ENCODE data around the gene CEMIP2. TPM values are rescaled to one million over a fixed set of nuclear protein-coding genes. Genes with fewer than 3 reads are reported as not detected.

Gene CEMIP2
- total and polyA plus RNA-seq, 10 of the 15 experiments (the other 5 are each of a cell fraction or from before 2014, with no cell fraction given), result 0.50 to 19.2 (median 1.2) TPM

DNA sequence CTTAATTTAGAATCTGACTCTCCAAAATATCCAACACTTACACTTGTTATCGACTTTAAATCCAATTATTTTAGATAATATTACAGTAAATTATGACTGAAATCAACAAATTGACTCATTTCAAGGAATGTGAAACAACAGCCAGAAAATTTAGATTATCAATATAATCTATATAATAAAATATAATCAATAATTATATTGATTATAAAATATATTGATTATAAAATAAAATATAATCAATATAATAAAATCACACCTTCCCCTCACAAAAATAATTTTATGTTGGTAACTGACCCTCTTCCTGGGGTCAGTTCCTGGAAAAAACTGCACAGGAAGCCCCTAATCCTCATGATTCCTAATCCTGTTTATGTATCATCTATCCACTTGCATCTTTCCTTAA lies 91.1 kb downstream of the CEMIP2 start:
- Histone ChIP-seq H3K4me1 (ENCODE audit: control insufficient read depth, insufficient read depth, low read length) (no peaks in the 10 kb centered on the region), H3K9me3 (replicated peaks; ENCODE audit: control insufficient read depth, insufficient read depth, low read length) (no peaks in the 10 kb centered on the region), H3K36me3 (ENCODE audit: control insufficient read depth in 2 of 2, insufficient read depth in 2 of 2, low read length in 1 of 2) (no peaks in the 10 kb centered on the region), H3K27me3 (replicated peaks in 1 of 2; ENCODE audit: control insufficient read depth in 2 of 2, insufficient read depth in 2 of 2, low read length in 1 of 2) (no peaks in the 10 kb centered on the region), H3K9ac (ENCODE audit: control insufficient read depth, insufficient read depth, low read length) (no peak overlapping the region), H3K79me2 (ENCODE audit: control insufficient read depth, insufficient read depth, low read length) (no peaks in the 10 kb centered on the region), H2AFZ (ENCODE audit: control insufficient read depth, low read depth, low read length) (no peak overlapping the region), H3K4me3 (no peak overlapping the region), H3K27ac (ENCODE audit: control insufficient read depth, insufficient read depth) (no peak overlapping the region), H3K4me2 (ENCODE audit: control insufficient read depth, insufficient read depth) (no peak overlapping the region), H4K20me1 (ENCODE audit: control insufficient read depth, insufficient read depth) (no peaks in the 10 kb centered on the region)
- intact Hi-C loops (cut with micrococcal nuclease; ENCODE audit: unreplicated experiment), result no loop called here
- in situ Hi-C loops (cut with MboI), result loop anchor here (10.0 kb wide), 1 partner anchor 72 kb away; no protein-coding TSS in a partner anchor
- FAIRE-seq (no peak), DNase-seq (ENCODE audit: low read depth, low spot score) (no peak), ATAC-seq (no peak)
- no TSS peak for BruUV-seq (replicated peaks)
- WGBS (ENCODE audit: insufficient coverage, insufficient replicate concordance, low lambda C conversion rate, missing lambda C conversion rate), result 11% methylated on average over 1 of the region's 1 CpG
- ChIA-PET SMC1A (ENCODE audit: uncharacterized antibody, unreplicated experiment) (interaction anchor here (0.6 to 2.3 kb wide), 3 partner anchors 8 to 39 kb away, joined by 3 to 12 read pairs (median 3); no protein-coding TSS in a partner anchor), CTCF (no interaction called here), RAD21 (ENCODE audit: unreplicated experiment) (interaction anchor here (1.0 kb wide), 1 partner anchor 30 kb away, joined by 3 read pairs; no protein-coding TSS in a partner anchor), POLR2A (interaction anchor here (0.6 kb wide), 1 partner anchor 9 kb away, joined by 3 read pairs; no protein-coding TSS in a partner anchor)
- TF ChIP-seq CBX5 (IDR thresholded peaks at IDR 0.05; ENCODE audit: low read depth) (no peak), HDAC2 (IDR thresholded peaks at IDR 0.05) (no peak), KAT2A (conservative IDR thresholded peaks at IDR 0.05; ENCODE audit: control insufficient read depth, low read depth, low read length) (no peak), TARDBP (IDR thresholded peaks at IDR 0.05; ENCODE audit: borderline replicate concordance) (no peak), NFXL1 (IDR thresholded peaks at IDR 0.05; ENCODE audit: borderline replicate concordance) (no peak), SREBF2 (IDR thresholded peaks at IDR 0.05; ENCODE audit: low read length) (no peak)

DNA sequence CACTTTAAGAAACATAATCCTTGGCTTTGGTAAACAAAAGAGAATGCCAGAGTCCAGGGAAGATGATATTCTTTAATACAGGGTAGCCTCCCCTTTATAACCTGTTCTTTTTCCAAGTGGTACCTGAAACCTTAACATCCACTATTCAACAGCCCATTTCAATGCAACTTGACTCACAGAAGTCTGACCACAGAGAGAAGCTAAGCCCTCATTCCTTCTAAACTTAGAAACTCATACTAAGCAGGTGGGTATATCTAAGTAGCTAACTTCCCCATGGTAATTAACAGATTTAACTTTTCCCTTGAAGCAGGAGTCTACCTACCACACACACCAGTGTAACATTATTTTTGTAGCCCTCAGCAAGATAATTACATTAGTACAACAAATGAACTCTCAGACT lies 91.9 kb downstream of the CEMIP2 start:
- Histone ChIP-seq H3K27ac (ENCODE audit: control insufficient read depth, insufficient read depth) (no peak overlapping the region), H3K4me1 (ENCODE audit: control insufficient read depth, insufficient read depth, low read length) (no peaks in the 10 kb centered on the region), H3K27me3 (replicated peaks in 1 of 2; ENCODE audit: control insufficient read depth in 2 of 2, insufficient read depth in 2 of 2, low read length in 1 of 2) (no peaks in the 10 kb centered on the region), H3K9me3 (replicated peaks; ENCODE audit: control insufficient read depth, insufficient read depth, low read length) (no peaks in the 10 kb centered on the region), H3K36me3 (ENCODE audit: control insufficient read depth in 2 of 2, insufficient read depth in 2 of 2, low read length in 1 of 2) (no peaks in the 10 kb centered on the region), H3K4me2 (ENCODE audit: control insufficient read depth, insufficient read depth) (no peak overlapping the region), H3K9ac (ENCODE audit: control insufficient read depth, insufficient read depth, low read length) (no peak overlapping the region), H3K4me3 (no peak overlapping the region), H2AFZ (ENCODE audit: control insufficient read depth, low read depth, low read length) (no peak overlapping the region), H3K79me2 (ENCODE audit: control insufficient read depth, insufficient read depth, low read length) (no peaks in the 10 kb centered on the region), H4K20me1 (ENCODE audit: control insufficient read depth, insufficient read depth) (no peaks in the 10 kb centered on the region)
- intact Hi-C loops (cut with micrococcal nuclease; ENCODE audit: unreplicated experiment), result no loop called here
- POLR2A ChIA-PET, result no interaction called here
- TF ChIP-seq BACH1 (IDR thresholded peaks at IDR 0.05; ENCODE audit: borderline replicate concordance) (no peak), MXI1 (IDR thresholded peaks at IDR 0.05; ENCODE audit: low read depth, low read length) (no peak)
- TF ChIP-seq, protein P1, sequence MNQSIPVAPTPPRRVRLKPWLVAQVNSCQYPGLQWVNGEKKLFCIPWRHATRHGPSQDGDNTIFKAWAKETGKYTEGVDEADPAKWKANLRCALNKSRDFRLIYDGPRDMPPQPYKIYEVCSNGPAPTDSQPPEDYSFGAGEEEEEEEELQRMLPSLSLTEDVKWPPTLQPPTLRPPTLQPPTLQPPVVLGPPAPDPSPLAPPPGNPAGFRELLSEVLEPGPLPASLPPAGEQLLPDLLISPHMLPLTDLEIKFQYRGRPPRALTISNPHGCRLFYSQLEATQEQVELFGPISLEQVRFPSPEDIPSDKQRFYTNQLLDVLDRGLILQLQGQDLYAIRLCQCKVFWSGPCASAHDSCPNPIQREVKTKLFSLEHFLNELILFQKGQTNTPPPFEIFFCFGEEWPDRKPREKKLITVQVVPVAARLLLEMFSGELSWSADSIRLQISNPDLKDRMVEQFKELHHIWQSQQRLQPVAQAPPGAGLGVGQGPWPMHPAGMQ (IDR thresholded peaks at IDR 0.05; ENCODE audit: borderline replicate concordance), result no peak
- TF ChIP-seq, protein P2, sequence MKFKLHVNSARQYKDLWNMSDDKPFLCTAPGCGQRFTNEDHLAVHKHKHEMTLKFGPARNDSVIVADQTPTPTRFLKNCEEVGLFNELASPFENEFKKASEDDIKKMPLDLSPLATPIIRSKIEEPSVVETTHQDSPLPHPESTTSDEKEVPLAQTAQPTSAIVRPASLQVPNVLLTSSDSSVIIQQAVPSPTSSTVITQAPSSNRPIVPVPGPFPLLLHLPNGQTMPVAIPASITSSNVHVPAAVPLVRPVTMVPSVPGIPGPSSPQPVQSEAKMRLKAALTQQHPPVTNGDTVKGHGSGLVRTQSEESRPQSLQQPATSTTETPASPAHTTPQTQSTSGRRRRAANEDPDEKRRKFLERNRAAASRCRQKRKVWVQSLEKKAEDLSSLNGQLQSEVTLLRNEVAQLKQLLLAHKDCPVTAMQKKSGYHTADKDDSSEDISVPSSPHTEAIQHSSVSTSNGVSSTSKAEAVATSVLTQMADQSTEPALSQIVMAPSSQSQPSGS (IDR thresholded peaks at IDR 0.05; ENCODE audit: low read length), result no peak
- ATAC-seq (peak; percentile 21; the same call in 2 of the 3 replicates), DNase-seq (ENCODE audit: low read depth, low spot score) (no peak), FAIRE-seq (no peak)
- SMC1A ChIA-PET (ENCODE audit: uncharacterized antibody, unreplicated experiment), result interaction anchor here (2.3 kb wide), 1 partner anchor 9 kb away, joined by 12 read pairs; no protein-coding TSS in a partner anchor
- RAD21 ChIA-PET (ENCODE audit: unreplicated experiment), result no interaction called here
- CTCF ChIA-PET, result no interaction called here
- in situ Hi-C loops (cut with MboI), result loop anchor here (10.0 kb wide), 1 partner anchor 72 kb away; no protein-coding TSS in a partner anchor
- no TSS peak for BruUV-seq (replicated peaks)

Data from GM12878 (cell line).